Kidney (tissue), 14 donors: ENCODE data around the gene ARL15. TPM values are rescaled to one million over a fixed set of nuclear protein-coding genes. Genes with fewer than 3 reads are reported as not detected.

ENCODE experiments used
- DNase-seq, 5 donors: peaks; one replicate each; pipeline ENCODE4 v3.0.0-alpha.2; 2013 to 2020
- FAIRE-seq: peaks from 2 replicates; lab custom pipeline; 2012; peaks lifted over from hg19 to GRCh38; lab: Jason Lieb, UNC
- H3K27ac ChIP-seq, 2 donors: one replicate each; pipeline ENCODE4 v1.7.0; 2013; ENCODE audit warnings: low read depth in 2 of 2, low read length in 2 of 2, inconsistent platforms in 1 of 2
- H3K27me3 ChIP-seq: one replicate; pipeline ENCODE4 v1.7.1; 2013; ENCODE audit warnings: low read length, inconsistent platforms; ENCODE audit not compliant: control insufficient read depth, insufficient read depth
- H3K36me3 ChIP-seq, 3 donors: one replicate each; pipeline versions ENCODE4 v1.7.0 to v1.7.1; 2013; ENCODE audit warnings: low read length in 3 of 3, control low read depth in 1 of 3, inconsistent platforms in 1 of 3; ENCODE audit not compliant: insufficient read depth in 3 of 3, control insufficient read depth in 2 of 3
- H3K4me1 ChIP-seq, 3 donors: one replicate each; pipeline versions ENCODE4 v1.7.0 to v1.7.1; 2013; ENCODE audit warnings: low read length in 3 of 3, inconsistent platforms in 1 of 3, low read depth in 1 of 3; ENCODE audit not compliant: control insufficient read depth in 2 of 3, insufficient read depth in 2 of 3
- H3K4me3 ChIP-seq, 3 donors: one replicate each; pipeline versions ENCODE4 v1.7.0 to v1.8.1; 2013; ENCODE audit warnings: low read length in 3 of 3, control low read depth in 1 of 3, inconsistent platforms in 1 of 3
- H3K9ac ChIP-seq, 3 donors: one replicate each; pipeline versions ENCODE4 v1.7.0 to v1.7.1; 2013; ENCODE audit warnings: low read length in 3 of 3, control low read depth in 1 of 3, inconsistent platforms in 1 of 3
- H3K9me3 ChIP-seq, 3 donors: one replicate each; pipeline versions ENCODE4 v1.7.0 to v1.7.1; 2013; ENCODE audit warnings: low read length in 3 of 3, control low read depth in 1 of 3, inconsistent platforms in 1 of 3; ENCODE audit not compliant: control insufficient read depth in 2 of 3, insufficient read depth in 1 of 3
- CTCF ChIP-seq: IDR thresholded peaks from 3 replicates; pipeline ENCODE4 v1.5.1; 2012; ENCODE audit warnings: mild to moderate bottlenecking, moderate library complexity, borderline replicate concordance; ENCODE audit not compliant: insufficient read depth; ENCODE audit errors: extremely low read depth
- intact Hi-C: fragments of 100-400 bp; cut with DNase I; formaldehyde crosslinking; loops from one replicate; pipeline ENCODE4 v1.11.1; 2022
- polyA plus RNA-seq: library from polyadenylated mRNA; stranded (reverse); fragments of 350-450 nt; fragmentation: Illumina TruSeq; extraction: RNeasy Lipid Tissue Mini Kit (QIAGEN cat#74804); gene quantifications from one replicate; pipeline ENCODE4 v1.2.3, GENCODE V29; 2014; ENCODE audit warnings: low read depth, low replicate concordance; ENCODE audit not compliant: insufficient read depth
- total RNA-seq: library from RNA; stranded (reverse); fragmentation: NEBNext Ultra II Directional; extraction: Animal tissue kit (Norgen Biotek cat#: 25700); gene quantifications from one replicate; pipeline ENCODE4 v1.2.1, GENCODE V29; 2021
- donor health status: control.
- donor health status: control.
- donor health status: control.
- donor health status: control.
- donor health status: control.
- donor health status: DM: yes; HTN: yes; CAD: no.
- donor health status: Normal renal cell carcinoma (clear cell type).

The ARL15 gene
- total and polyA plus RNA-seq, 2 donors from 2014 or later, result 21.1 to 36.6 TPM

DNA sequence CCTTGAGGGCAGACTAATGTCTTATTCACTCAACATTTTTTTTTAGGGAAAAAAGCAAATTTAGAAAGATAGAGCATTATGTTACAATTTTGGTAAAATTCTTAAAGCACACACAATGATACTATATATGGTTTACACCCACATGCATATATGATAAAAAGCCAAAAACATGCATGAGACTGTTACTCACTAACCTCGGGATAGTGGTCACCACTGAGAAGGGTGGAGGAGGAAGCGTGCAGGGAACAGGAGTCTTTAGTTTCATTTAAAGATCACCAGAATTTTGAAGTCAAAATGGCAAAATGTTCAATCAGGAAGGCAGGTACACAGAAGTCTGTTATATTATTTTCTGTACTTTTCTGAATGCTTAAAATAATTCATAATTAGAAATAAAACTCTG, 9.2 kb downstream of the ARL15 start:
- Histone ChIP-seq H3K4me3 (no peak overlapping the region), H3K9ac (no peak overlapping the region), H3K4me1 (peaks cover 0 to 21% (median 12%) of the 10 kb centered on the region in 3 donors), H3K27ac (no peak overlapping the region), H3K36me3 (no peaks in the 10 kb centered on the region), H3K9me3 (no peaks in the 10 kb centered on the region), H3K27me3 (no peaks in the 10 kb centered on the region)
- FAIRE-seq (no peak), DNase-seq (no peak)
- no peak for TF ChIP-seq CTCF
- intact Hi-C loops, result loop anchor here (10.0 kb wide), 1 partner anchor 46 kb away; no protein-coding TSS in a partner anchor

DNA sequence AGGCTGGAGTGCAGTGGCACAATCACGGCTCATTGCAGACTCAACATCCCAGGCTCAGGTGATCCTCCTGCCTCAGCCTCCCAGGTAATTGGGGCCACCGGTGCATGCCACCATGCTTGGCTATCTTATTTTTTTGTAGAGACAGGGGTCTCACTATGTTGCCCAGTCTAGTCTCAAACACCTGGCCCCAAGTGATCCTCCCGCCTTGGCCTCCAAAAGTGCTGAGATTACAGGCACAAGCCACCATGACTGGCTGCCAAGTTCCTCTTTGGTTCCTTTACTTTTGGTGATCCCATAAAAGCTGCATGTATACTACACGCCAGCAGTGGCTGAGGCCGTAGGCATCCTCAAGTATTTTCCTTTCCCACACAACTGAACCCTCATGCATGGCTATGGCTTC, 11.4 kb downstream of the ARL15 start:
- no peaks in the 10 kb centered on the region for H3K9me3 ChIP-seq
- no peaks in the 10 kb centered on the region for H3K27me3 ChIP-seq
- H3K4me3 ChIP-seq, result no peak overlapping the region
- no peak overlapping the region for H3K9ac ChIP-seq
- intact Hi-C loops, result no loop called here
- no peak for FAIRE-seq
- TF ChIP-seq CTCF, result no peak
- no peaks in the 10 kb centered on the region for H3K36me3 ChIP-seq
- DNase-seq, result no peak
- H3K4me1 ChIP-seq, result peaks cover 0 to 26% (median 22%) of the 10 kb centered on the region in 3 donors
- H3K27ac ChIP-seq, result no peak overlapping the region

GRCh38 chr5:54296386-54296785, 14.0 kb downstream of the ARL15 start:
- H3K9ac ChIP-seq, result no peak overlapping the region
- intact Hi-C loops, result no loop called here

More at GRCh38 chr5:54296386-54296785, 14.0 kb downstream of the ARL15 start:
- Histone ChIP-seq H3K27ac (peak overlapping the region in 1 of 2 donors; percentile 60), H3K4me1 (peaks cover 0 to 25% (median 22%) of the 10 kb centered on the region in 3 donors), H3K27me3 (no peaks in the 10 kb centered on the region), H3K9me3 (no peaks in the 10 kb centered on the region), H3K36me3 (no peaks in the 10 kb centered on the region), H3K4me3 (peak overlapping the region in 1 of 3 donors; percentile 5)
- no peak for TF ChIP-seq CTCF
- FAIRE-seq (no peak), DNase-seq (no peak)
